ENCODE measurements around the gene GRAMD1A.
"Not testable (repeated sequence)": the region's sequence is repeated elsewhere in the genome, so short reads cannot be mapped to it uniquely, and the experiment has no call there.

The GRAMD1A gene

GRCh38 chr19:34967551-34967950 lies 32.6 kb upstream of the GRAMD1A start:
- DNase-seq (no peak), ATAC-seq (replicated peaks) (no peak)
- Mint-ChIP-seq H3K36me3 (peaks cover 7 to 10% of the 10 kb centered on the region in 2 donors), H3K4me3 (no peak overlapping the region), H3K9me3 (peaks cover 11 to 13% of the 10 kb centered on the region in 2 donors), H3K27me3 (peaks cover 0 to 5% of the 10 kb centered on the region in 2 donors), H3K4me1 (peaks cover 8 to 9% of the 10 kb centered on the region in 2 donors), H3K27ac (no peak overlapping the region)

GRCh38 chr19:34969721-34970120 lies 30.4 kb upstream of the GRAMD1A start:
- Mint-ChIP-seq H3K36me3 (peaks cover 2 to 4% of the 10 kb centered on the region in 2 donors), H3K27me3 (peaks cover 0 to 5% of the 10 kb centered on the region in 2 donors), H3K4me1 (peaks cover 14 to 19% of the 10 kb centered on the region in 2 donors), H3K27ac (no peak overlapping the region), H3K4me3 (no peak overlapping the region), H3K9me3 (peaks cover 11 to 13% of the 10 kb centered on the region in 2 donors)
- ATAC-seq (replicated peaks), result no peak
- no peak for DNase-seq

- DNase-seq; H3K27ac Mint-ChIP-seq; H3K36me3 Mint-ChIP-seq; H3K27me3 Mint-ChIP-seq; ATAC-seq (replicated peaks); H3K4me3 Mint-ChIP-seq: not testable (repeated sequence)
- Mint-ChIP-seq H3K4me1 (peaks cover 19 to 24% of the 10 kb centered on the region in 2 donors), H3K9me3 (peaks cover 11 to 13% of the 10 kb centered on the region in 2 donors)
Observed at GRCh38 chr19:34970185-34970780, 29.8 kb upstream of the GRAMD1A start.

- Mint-ChIP-seq H3K36me3 (peaks cover 4 to 12% of the 10 kb centered on the region in 2 donors), H3K27me3 (peaks cover 0 to 9% of the 10 kb centered on the region in 2 donors), H3K4me1 (peaks cover 20 to 25% of the 10 kb centered on the region in 2 donors), H3K27ac (peak overlapping the region; percentile 42), H3K9me3 (peaks cover 14 to 16% of the 10 kb centered on the region in 2 donors), H3K4me3 (no peak overlapping the region)
- ATAC-seq (replicated peaks) (no peak), DNase-seq (no peak)
Observed at GRCh38 chr19:34972163-34972705, 27.9 kb upstream of the GRAMD1A start.

GRCh38 chr19:34974646-34975045 lies 25.5 kb upstream of the GRAMD1A start:
- peaks cover 20 to 25% of the 10 kb centered on the region in 2 donors for H3K4me1 Mint-ChIP-seq
- peaks cover 7 to 11% of the 10 kb centered on the region in 2 donors for H3K27me3 Mint-ChIP-seq
- DNase-seq (no peak), ATAC-seq (replicated peaks) (no peak)
- no peak overlapping the region for H3K4me3 Mint-ChIP-seq
- H3K27ac Mint-ChIP-seq, result no peak overlapping the region
- H3K36me3 Mint-ChIP-seq, result peaks cover 2 to 11% of the 10 kb centered on the region in 2 donors
- peaks cover 5 to 8% of the 10 kb centered on the region in 2 donors for H3K9me3 Mint-ChIP-seq

GRCh38 chr19:34975056-34975455 lies 25.1 kb upstream of the GRAMD1A start:
- H3K4me1 Mint-ChIP-seq, result peaks cover 20 to 25% of the 10 kb centered on the region in 2 donors
- no peak overlapping the region for H3K4me3 Mint-ChIP-seq
- DNase-seq, result no peak
- peaks cover 5 to 8% of the 10 kb centered on the region in 2 donors for H3K9me3 Mint-ChIP-seq
- H3K36me3 Mint-ChIP-seq, result peaks cover 2 to 9% of the 10 kb centered on the region in 2 donors
- peaks cover 7 to 12% of the 10 kb centered on the region in 2 donors for H3K27me3 Mint-ChIP-seq
- no peak for ATAC-seq (replicated peaks)
- no peak overlapping the region for H3K27ac Mint-ChIP-seq

- H3K4me1 Mint-ChIP-seq, result peaks cover 20 to 25% of the 10 kb centered on the region in 2 donors
- peaks cover 2 to 9% of the 10 kb centered on the region in 2 donors for H3K36me3 Mint-ChIP-seq
- no peak overlapping the region for H3K27ac Mint-ChIP-seq
- H3K9me3 Mint-ChIP-seq, result peaks cover 5 to 8% of the 10 kb centered on the region in 2 donors
- no peak for DNase-seq
- no peak for ATAC-seq (replicated peaks)
- no peak overlapping the region for H3K4me3 Mint-ChIP-seq
- H3K27me3 Mint-ChIP-seq, result peaks cover 7 to 12% of the 10 kb centered on the region in 2 donors
Observed at GRCh38 chr19:34976611-34977010, 23.5 kb upstream of the GRAMD1A start.

GRCh38 chr19:34979819-34980640 lies 20.1 kb upstream of the GRAMD1A start:
- Mint-ChIP-seq H3K27ac (no peak overlapping the region), H3K4me1 (peaks cover 11 to 12% of the 10 kb centered on the region in 2 donors), H3K4me3 (no peak overlapping the region), H3K9me3 (peaks cover 7 to 8% of the 10 kb centered on the region in 2 donors), H3K36me3 (peaks cover 2 to 9% of the 10 kb centered on the region in 2 donors), H3K27me3 (peaks cover 7 to 12% of the 10 kb centered on the region in 2 donors)
- no peak for ATAC-seq (replicated peaks)
- DNase-seq, result no peak

GRCh38 chr19:34982275-34982674 lies 17.8 kb upstream of the GRAMD1A start:
- DNase-seq (no peak), ATAC-seq (replicated peaks) (no peak)
- H3K4me3 Mint-ChIP-seq, result no peak overlapping the region
- H3K27me3 Mint-ChIP-seq, result peaks cover 7 to 8% of the 10 kb centered on the region in 2 donors
- H3K36me3 Mint-ChIP-seq, result peaks cover 2 to 4% of the 10 kb centered on the region in 2 donors
- H3K27ac Mint-ChIP-seq, result no peak overlapping the region
- H3K9me3 Mint-ChIP-seq, result peaks cover 3 to 4% of the 10 kb centered on the region in 2 donors
- peaks cover 16 to 19% of the 10 kb centered on the region in 2 donors for H3K4me1 Mint-ChIP-seq

- Mint-ChIP-seq H3K27ac (no peak overlapping the region), H3K4me1 (peaks cover 20 to 26% of the 10 kb centered on the region in 2 donors), H3K36me3 (peaks cover 4 to 5% of the 10 kb centered on the region in 2 donors), H3K4me3 (no peak overlapping the region), H3K27me3 (peaks cover 7 to 8% of the 10 kb centered on the region in 2 donors), H3K9me3 (peaks cover 3 to 4% of the 10 kb centered on the region in 2 donors)
- DNase-seq (no peak), ATAC-seq (replicated peaks) (peak; percentile 67 to 71)
Observed at GRCh38 chr19:34983786-34984185, 16.3 kb upstream of the GRAMD1A start.

- Mint-ChIP-seq H3K27me3 (peaks cover 3 to 5% of the 10 kb centered on the region in 2 donors), H3K27ac (peak overlapping the region; percentile 34), H3K36me3 (peaks cover 4 to 5% of the 10 kb centered on the region in 2 donors), H3K4me1 (peaks cover 24 to 31% of the 10 kb centered on the region in 2 donors), H3K4me3 (no peak overlapping the region), H3K9me3 (peaks cover 3 to 4% of the 10 kb centered on the region in 2 donors)
- no peak for DNase-seq
- ATAC-seq (replicated peaks), result no peak
Observed at GRCh38 chr19:34984287-34984686, 15.8 kb upstream of the GRAMD1A start.

- peak overlapping the region; percentile 14 to 68 for H3K4me3 Mint-ChIP-seq
- H3K36me3 Mint-ChIP-seq, result peaks cover 4 to 5% of the 10 kb centered on the region in 2 donors
- H3K27me3 Mint-ChIP-seq, result no peaks in the 10 kb centered on the region
- peak overlapping the region; percentile 33 for H3K27ac Mint-ChIP-seq
- ATAC-seq (replicated peaks) (no peak), DNase-seq (no peak)
- peaks cover 3 to 4% of the 10 kb centered on the region in 2 donors for H3K9me3 Mint-ChIP-seq
- H3K4me1 Mint-ChIP-seq, result peaks cover 31 to 39% of the 10 kb centered on the region in 2 donors
Observed at GRCh38 chr19:34985249-34986022, 14.7 kb upstream of the GRAMD1A start.

- Mint-ChIP-seq H3K4me1 (peaks cover 38 to 54% of the 10 kb centered on the region in 2 donors), H3K27ac (peak overlapping the region; percentile 20), H3K36me3 (peaks cover 4 to 7% of the 10 kb centered on the region in 2 donors), H3K27me3 (no peaks in the 10 kb centered on the region), H3K9me3 (peaks cover 3 to 4% of the 10 kb centered on the region in 2 donors), H3K4me3 (no peak overlapping the region)
- ATAC-seq (replicated peaks), result no peak
- DNase-seq, result no peak
Observed at GRCh38 chr19:34988119-34988518, 12.0 kb upstream of the GRAMD1A start.
